OCI-LY1 (cell line): ENCODE data around the gene NOXA1.

ENCODE experiments used
- CTCF ChIP-seq: fragments of 200-600 bp; sonication (generic), shearing (Covaris generic); IDR thresholded peaks from 2 replicates; pipeline ENCODE4 v1.5.1; 2017; ENCODE audit warnings: mild to moderate bottlenecking, antibody characterized with exemption, low read length, moderate library complexity, mixed read lengths
- EZH2 ChIP-seq: fragments of 200-600 bp; sonication (generic), shearing (Covaris generic); IDR thresholded peaks from 2 replicates; pipeline ENCODE4 v1.8.0; 2017; ENCODE audit warnings: borderline replicate concordance, mixed run types, mild to moderate bottlenecking, antibody characterized with exemption, low read length, moderate library complexity, mixed read lengths

DNA sequence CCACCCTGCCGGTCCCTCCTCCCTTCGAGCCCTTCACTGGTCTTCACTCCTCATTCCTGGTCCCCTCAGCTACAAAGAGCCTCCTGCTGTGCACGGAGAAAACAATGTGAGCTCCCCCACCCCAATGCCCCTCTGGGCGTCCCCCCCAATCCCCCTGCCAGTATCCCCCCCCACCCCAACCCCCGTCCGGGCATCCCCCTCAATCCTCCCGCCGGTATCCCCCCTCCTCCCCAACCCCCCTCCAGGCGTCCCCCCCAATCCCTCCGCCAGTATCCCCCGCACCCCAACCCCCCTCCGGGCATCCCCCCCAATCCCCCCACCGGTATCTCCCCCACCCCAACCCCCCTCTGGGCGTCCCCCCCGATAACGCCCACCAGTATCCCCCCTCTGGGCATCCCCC is 43.0 kb upstream of the NOXA1 start:
- TF ChIP-seq CTCF (no peak), EZH2 (no peak)
